Hematopoietic multipotent progenitor cell (in vitro differentiated cells): Measurements from ENCODE around the gene RNASEH2A. TPM values are rescaled to one million over a fixed set of nuclear protein-coding genes. Genes with fewer than 3 reads are reported as not detected.

ENCODE experiments used
- DNase-seq, 3 donors: peaks; one replicate each; pipeline ENCODE4 v3.0.0-alpha.2; 2011 to 2015; ENCODE audit warnings: low read depth in 2 of 3, low spot score in 2 of 3
- total RNA-seq: library from RNA; depleted of rRNA; stranded (reverse); fragments of >200 nt; gene quantifications from one replicate; pipeline ENCODE4 v1.2.3, GENCODE V29; 2012

Gene RNASEH2A
- total RNA-seq, 1 donor: 35.0 TPM

GRCh38 chr19:12782424-12783290, 23.7 kb upstream of the RNASEH2A start:
- peak in 2 of 3 donors; percentile 85 to 97 for DNase-seq

- peak in 1 of 3 donors; percentile 59 for DNase-seq
Measured at GRCh38 chr19:12783291-12783848, 23.0 kb upstream of the RNASEH2A start.

DNA sequence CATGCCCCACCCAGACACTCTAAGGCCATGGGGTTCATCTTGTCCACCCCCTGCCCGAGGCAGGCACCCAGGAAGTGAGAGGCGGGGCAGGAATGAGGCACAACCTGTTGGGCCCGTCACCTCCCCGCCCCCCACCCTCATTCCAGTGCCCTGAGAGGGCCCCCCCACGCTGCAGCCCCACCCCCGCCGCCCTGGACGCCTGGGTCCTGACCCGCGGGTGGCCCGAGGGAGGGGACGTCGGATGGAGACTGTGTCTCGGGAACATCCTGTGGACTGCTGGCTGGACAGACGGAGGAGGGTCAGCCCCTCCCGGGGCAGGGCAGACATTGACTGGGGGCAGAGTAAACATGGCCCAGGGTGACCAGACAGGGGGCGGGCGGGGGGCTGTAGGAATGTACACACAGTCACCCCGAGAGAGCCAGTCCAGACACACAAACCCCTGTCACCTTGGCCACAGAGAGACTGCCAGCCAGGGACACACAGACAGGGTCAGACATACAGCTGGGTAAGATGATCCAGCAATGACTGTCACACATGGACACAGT, 22.5 kb upstream of the RNASEH2A start:
- no peak for DNase-seq

DNA sequence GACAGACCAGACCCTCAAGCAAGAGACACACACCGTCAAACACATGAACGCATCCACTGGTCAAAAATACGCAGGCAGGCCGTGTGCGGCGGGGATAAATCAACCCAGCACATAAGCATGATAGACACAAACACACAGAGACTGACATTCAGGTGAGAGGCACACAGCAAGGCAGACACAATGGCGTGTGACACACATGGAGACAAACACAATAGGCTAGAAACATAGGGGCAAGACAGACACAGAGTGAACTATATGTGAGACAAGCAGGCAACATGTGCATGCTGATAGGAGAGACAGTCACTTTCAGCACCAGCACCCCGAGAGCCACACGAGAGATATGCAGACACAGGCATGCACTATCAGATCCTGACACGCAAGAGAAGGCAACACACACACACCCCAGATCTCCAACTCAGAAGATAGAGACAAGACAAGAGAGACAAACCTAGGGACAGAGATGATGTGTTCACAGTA, 22.0 kb upstream of the RNASEH2A start:
- peak in 2 of 3 donors; percentile 50 to 52 for DNase-seq

DNA sequence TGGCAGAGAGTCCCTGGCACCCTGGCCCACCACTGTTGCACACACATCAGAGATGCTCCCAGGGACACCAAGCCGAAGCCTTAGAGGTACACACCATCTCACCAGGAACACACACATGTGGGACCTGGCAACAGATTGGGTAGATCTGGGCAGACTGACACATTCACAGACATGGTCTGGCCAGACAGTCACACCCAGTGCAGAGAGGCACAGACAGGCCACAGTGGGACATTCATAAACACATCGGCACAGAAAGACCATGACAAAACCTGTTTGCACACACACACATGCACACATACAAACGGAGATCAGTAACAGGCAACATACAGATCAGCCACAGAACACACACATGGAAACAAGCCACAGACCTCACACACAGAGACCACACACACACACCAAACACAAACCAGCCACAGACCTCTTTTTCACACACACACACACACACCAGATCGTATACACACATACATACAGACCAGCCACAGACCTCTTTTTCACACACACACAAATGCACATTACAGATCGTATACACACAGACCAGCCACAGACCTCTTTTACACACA, 21.4 kb upstream of the RNASEH2A start:
- peak in 2 of 3 donors; percentile 46 to 58 for DNase-seq

DNA sequence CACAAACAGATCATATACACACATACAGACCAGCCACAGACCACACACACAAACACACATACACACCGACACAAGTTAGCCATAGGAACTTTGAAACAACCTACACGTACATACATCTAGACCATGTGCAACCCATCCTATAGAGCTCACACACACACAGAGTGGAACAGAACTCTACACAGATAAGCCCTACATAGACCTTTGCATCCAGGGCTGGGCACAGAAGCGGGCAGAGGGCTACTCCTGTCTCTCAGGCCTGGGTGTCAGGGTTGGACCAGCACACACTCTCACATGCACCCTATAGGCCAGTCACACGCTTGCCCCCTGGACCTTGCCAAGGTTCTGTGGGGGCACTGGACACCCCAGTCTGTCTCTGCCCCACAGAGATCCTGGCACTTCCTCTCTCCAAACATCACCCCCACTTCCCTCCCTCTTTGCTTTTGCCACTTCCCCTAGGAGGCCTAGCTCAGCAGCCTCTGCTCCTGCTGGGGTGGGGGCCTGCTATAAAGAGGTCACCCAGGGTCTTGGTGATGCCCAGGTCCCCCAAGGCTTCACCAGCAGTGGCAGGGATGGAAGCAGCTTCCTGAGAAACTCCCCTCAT, 20.9 kb upstream of the RNASEH2A start:
- peak in 2 of 3 donors; percentile 36 to 50 for DNase-seq

DNA sequence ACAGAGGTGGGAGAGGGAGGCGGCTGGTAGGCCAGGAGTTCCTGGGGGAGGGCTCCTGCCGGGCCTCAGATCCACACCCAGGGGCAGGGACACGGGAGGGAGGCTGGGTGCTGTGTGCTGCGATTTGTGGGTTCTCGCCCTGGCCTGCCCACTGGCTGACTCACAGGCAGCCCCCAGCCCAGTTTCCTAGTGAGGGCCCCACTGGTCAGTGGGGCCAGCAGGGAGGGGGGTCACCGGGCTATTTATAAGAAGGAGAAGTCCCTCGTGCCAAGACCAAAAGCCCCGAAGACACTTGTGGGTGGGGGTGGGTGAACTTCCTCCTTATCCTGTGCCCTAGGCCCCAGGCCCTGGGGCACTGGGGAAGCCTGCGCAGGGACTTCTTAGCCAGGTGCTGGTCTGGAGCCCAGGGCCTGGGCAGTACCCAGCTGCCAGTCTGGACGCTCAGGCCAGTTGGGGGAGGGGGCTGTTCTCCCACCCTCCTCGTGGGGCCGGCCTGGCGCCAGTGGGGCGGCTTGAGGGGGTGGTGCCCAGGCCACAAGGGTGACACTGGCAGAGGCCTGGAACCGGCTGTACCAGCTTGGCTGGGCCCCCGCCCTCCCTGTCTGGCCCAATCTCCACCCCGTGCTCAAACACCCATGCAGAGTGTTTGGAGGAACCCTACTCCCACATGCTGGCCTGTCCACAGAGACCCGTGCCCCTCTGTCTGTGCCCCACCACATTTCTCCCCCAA, 20.1 kb upstream of the RNASEH2A start:
- peak in 2 of 3 donors; percentile 69 to 79 for DNase-seq

DNA sequence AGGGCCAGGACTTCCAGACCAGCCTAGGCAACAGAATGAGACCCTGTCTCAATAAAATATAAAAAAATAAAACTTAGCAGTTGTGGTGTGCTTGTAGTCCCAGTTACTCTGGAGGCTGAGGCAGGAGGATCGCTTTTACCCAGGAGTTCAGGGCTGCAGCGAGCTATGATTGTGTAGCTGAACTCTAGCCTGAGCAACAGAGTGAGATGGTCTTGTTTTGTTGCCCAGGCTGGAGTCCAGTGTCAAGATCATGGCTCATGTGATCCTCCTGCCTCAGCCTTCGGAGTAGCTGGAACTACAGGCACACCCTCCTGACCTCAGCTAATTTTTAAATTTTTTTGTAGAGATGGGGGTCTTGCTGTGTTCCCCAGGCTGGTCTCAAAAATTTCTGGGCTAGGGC, 19.4 kb upstream of the RNASEH2A start:
- DNase-seq: no peak

DNA sequence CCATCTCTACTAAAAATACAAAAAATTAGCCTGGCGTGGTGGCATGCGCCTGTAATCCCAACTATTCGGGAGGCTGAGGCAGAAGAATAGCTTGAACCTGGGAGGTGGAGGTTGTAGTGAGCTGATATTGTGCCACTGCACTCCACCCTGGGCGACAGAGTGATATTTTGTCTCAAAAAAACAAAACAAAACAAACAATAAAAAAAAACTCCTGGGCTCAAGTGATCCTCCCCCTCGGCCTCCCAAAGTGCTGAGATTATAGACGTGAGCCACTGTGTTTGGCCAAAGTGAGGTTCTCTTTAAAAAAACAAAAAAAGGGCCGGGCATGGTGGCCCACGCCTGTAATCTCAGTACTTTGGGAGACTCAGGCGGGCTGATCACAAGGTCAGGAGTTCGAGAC, 18.9 kb upstream of the RNASEH2A start:
- DNase-seq: no peak

GRCh38 chr19:12788042-12788681, 18.2 kb upstream of the RNASEH2A start:
- DNase-seq: no peak

DNA sequence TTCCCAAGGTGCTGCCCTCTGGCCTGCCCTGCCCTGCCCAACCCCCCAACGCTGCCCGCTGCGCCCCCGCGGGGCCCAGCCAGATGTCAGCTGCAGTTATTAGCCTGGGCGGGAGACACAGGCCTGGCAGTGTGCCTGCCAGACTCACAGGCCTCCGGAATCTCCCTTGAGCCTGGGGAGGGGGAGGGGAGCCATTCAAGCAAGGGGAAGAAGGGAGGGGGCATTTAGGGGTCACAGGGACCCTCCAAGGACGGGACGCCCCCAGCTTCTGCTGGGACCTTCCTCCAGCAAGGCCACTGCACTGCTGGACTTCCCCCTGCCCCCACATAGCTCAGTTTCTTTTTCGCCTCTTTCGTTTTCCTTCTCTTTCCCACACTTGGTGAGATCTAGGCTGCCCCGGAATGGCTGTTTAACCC, 17.7 kb upstream of the RNASEH2A start:
- DNase-seq: peak in 2 of 3 donors; percentile 84

DNA sequence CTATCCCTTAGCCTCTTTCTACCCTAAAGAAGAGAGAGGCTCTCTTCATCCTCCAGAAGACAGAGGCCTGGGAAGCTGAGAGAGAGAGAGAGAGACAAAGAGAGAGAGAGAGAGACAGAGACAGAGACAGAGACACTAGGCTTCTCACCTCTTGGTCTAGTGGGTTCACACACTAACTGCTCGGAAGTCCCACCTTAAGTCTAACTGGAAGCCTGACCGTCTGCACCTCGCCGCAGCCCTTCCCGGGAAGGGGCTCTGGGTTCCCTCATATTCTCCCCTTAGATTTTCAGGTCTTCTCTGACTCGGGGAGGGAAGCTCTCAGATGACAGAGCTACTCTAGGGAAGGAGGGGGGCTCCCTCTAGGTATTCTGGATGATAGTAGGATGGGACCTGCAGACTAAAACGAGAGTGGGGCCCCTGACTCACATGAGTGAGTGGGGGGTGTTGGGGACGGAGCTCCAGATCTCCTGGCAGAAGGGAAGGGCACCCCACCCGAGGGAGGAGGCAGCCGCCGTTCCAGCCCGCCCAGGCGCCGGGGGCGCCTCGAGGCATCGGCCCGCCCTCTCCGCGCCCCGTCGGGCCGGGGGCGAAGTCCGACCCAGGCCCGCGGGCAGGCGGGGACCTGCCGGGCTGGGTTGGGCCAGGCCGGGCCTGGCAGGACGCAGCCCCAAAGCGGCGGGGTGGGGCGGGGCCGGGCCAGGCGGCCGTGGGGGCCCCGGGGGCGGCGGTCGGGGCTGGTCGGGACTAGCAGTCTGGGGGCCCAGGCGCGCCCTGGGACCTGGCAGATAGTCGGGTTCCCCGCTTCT, 17.1 kb upstream of the RNASEH2A start:
- peak in 1 of 3 donors; percentile 50 for DNase-seq

DNA sequence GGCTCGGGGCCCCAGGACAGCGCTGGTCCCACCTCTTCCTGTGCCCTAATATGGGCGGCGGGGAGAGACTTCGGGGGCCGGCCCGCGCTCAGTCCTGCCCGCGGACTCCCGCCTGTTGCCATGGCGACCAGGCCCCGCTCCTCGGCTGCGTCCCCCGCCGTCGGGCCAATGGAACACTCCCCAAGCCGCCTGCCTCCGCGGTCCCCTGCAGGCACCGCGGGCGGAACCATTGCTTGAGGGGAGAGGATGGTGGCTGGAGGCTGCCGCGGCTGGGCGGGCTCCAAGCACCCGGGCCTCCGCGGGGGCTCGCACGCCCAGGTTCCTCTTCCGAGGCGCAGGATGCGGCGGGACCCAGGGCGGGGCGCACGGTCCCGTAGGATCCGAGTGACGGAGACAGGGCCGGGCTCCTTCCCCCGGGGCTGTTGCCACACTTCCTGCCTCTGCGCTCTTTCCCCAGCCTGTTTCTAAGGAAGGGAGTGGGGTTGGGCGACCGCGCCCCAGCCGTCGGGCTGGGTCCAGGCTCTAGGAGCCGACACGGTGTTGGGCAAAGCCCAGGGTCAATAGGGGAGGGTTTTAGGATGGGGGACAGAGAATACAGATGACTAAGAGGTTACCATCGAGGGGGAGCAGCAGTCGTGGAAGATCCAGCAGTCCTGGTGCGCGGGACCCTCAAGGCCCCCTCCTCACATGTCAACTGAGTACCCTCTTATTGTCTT, 16.3 kb upstream of the RNASEH2A start:
- DNase-seq: peak; percentile 86 to 98 (median 96)

- peak in 1 of 3 donors; percentile 21 for DNase-seq
Measured at GRCh38 chr19:12790628-12791344, 15.6 kb upstream of the RNASEH2A start.

DNA sequence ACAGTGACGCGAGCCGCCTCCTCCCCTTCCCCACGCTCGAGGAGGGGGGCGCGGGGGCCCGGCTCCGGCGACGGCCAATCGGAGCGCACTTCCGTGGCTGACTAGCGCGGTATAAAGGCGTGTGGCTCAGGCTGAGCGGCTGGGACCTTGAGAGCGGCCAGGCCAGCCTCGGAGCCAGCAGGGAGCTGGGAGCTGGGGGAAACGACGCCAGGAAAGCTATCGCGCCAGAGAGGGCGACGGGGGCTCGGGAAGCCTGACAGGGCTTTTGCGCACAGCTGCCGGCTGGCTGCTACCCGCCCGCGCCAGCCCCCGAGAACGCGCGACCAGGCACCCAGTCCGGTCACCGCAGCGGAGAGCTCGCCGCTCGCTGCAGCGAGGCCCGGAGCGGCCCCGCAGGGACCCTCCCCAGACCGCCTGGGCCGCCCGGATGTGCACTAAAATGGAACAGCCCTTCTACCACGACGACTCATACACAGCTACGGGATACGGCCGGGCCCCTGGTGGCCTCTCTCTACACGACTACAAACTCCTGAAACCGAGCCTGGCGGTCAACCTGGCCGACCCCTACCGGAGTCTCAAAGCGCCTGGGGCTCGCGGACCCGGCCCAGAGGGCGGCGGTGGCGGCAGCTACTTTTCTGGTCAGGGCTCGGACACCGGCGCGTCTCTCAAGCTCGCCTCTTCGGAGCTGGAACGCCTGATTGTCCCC, 14.9 kb upstream of the RNASEH2A start, which contains the start of gene JUNB:
TSS of gene JUNB (plus strand) at position 142 of the 706 bp plus-strand sequence. CDS start at position 428, 286 bp downstream.
- DNase-seq: peak; percentile 96 to 100 (median 97)

DNA sequence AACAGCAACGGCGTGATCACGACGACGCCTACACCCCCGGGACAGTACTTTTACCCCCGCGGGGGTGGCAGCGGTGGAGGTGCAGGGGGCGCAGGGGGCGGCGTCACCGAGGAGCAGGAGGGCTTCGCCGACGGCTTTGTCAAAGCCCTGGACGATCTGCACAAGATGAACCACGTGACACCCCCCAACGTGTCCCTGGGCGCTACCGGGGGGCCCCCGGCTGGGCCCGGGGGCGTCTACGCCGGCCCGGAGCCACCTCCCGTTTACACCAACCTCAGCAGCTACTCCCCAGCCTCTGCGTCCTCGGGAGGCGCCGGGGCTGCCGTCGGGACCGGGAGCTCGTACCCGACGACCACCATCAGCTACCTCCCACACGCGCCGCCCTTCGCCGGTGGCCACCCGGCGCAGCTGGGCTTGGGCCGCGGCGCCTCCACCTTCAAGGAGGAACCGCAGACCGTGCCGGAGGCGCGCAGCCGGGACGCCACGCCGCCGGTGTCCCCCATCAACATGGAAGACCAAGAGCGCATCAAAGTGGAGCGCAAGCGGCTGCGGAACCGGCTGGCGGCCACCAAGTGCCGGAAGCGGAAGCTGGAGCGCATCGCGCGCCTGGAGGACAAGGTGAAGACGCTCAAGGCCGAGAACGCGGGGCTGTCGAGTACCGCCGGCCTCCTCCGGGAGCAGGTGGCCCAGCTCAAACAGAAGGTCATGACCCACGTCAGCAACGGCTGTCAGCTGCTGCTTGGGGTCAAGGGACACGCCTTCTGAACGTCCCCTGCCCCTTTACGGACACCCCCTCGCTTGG, 14.1 kb upstream of the RNASEH2A start:
- DNase-seq: peak in 2 of 3 donors; percentile 59 to 69
